GM19351 (cell line): ENCODE measurements around the gene PCDH12.

ENCODE experiments used
- ATAC-seq: cut with Tn5 transposase; IDR thresholded peaks from one replicate; pipeline ENCODE4 v1.9.1; 2021; ENCODE audit warnings: mild to moderate bottlenecking, moderate library complexity; ENCODE audit not compliant: unreplicated experiment

PCDH12 gene

GRCh38 chr5:141958113-141958512 lies at the start of gene PCDH12:
Gene PCDH12, minus strand, starts transcription at chr5:141958202. Its CDS starts 351 bp downstream, at chr5:141957851.
- no peak for ATAC-seq

- peak; percentile 29 for ATAC-seq
Observed at GRCh38 chr5:142007237-142007544, 49.2 kb upstream of the PCDH12 start.

DNA sequence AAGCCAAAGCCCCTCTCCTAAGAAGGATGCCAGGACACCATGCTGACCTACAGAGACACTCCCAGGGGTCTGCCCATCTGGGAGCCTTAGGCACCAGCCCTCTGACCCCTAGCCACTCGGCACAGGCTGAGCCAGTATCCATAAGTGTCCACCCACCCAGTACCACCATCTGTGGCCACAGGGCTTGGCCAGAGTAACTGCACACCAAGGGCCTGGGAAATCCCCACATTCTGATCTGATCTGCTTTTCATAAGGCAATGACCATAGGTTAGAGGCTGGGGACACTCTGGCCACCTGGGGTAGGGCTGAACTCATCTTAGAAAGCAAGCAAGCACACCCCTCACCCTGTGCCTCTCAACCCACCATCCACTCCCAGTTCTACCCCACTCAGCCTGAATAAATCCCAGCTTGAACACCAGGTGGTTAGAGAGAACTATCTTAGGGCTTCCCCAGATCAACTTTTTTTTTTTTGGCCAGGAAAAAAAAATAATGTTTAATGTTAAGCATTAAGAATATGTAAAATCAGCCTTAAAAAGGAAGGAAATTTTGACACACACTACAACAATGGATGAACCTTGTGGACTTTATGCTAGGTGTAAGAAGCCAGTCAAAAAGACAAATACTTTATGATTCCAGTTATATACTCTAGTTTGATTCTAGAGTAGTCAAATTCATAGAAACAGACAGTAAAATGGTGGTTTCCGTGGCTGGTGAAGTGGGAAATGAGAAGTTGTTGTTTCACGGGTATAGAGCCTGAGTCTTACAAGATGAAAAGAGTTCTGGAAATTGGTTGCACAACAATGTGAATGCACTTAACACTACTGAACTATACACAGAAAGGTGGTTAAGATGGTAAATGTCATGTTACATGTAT lies 48.6 kb upstream of the PCDH12 start:
- peak; percentile 69 for ATAC-seq

DNA sequence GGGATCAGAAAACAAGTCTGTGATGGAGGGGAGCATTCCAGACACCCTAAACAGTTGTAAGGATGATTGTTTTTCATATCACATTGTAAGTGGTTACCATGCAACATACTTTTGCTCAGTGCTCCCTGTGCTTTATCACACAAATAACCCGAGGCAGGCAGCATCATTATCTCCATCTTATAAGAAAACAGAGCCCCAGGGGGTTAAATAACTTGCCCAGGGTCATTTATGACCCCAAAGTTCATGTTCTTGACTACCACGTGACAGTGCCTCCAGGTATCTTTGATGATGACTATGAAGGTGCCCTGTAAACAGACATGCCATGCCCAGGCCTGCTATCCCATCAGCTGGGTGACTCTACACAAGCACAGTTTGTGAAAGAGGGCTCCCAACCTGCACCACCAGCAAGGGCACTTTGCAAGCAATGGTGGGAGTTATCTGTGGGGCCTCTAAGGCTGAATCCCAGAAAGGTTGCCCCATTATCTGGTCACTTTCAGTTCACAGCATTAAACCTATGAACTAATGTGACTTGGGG lies 45.3 kb upstream of the PCDH12 start:
- ATAC-seq: no peak

GRCh38 chr5:142000704-142001484 lies 42.9 kb upstream of the PCDH12 start:
- ATAC-seq: no peak

- ATAC-seq: no peak
Observed at GRCh38 chr5:142000173-142000572, 42.2 kb upstream of the PCDH12 start.

DNA sequence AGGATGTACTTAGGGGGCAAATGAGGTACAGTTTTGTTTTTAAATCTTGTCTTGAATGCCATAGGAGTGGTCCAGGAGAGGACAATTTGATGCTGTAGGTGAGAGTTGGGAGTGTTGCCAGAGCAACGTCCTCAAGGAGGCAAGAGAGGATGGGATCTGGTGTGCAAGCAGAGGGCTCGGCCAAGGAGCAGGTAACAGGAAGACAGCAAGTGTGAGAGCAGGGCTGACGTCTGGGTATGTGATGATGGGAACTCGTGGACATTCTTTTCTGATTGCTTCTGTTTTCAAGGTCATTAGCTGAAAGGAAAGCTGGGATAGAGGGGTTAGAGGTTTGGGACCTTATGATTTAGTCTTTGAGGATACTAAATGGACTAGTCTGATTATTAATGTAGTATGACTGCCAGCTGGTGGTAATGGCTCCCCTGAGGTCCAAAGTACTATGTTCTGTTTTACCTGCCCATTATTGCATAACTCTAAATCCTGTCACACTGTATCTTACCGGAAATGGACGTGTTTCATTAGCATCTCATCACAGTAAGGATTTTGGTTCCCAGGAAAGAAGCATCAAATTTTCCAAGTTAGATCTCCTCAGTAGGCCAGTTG lies 39.5 kb upstream of the PCDH12 start:
- no peak for ATAC-seq

- ATAC-seq: no peak
Observed at GRCh38 chr5:141995656-141996055, 37.7 kb upstream of the PCDH12 start.

DNA sequence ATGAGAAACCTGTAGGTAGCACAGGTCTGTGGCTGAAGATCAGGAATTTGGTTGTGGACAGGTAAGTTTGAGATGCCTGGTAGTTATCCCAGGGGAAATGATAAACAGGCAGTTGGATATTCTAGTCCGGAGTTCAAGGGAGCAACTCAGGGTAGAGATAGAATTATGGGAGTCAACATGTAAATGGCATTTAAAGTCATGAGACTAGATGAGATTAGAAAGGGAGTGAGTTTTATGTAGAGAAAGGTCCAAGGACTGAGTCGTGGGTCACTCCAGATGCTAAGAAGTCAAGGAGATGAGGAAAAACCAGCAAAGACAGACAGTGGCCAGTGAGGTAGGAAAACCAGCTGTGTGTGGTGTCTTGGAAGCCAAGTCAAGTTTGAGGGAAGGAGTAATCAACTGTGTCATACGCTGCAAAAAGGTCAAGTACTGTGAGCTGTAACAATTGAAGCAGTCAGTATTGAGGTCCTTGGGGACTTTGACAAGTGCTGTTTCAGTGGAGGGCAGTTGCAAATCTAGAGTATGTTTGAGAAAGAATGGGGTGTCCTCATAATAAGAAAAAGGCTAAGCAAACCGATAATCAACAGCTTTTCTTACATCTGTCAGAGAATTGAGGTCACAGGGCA lies 36.6 kb upstream of the PCDH12 start:
- no peak for ATAC-seq

DNA sequence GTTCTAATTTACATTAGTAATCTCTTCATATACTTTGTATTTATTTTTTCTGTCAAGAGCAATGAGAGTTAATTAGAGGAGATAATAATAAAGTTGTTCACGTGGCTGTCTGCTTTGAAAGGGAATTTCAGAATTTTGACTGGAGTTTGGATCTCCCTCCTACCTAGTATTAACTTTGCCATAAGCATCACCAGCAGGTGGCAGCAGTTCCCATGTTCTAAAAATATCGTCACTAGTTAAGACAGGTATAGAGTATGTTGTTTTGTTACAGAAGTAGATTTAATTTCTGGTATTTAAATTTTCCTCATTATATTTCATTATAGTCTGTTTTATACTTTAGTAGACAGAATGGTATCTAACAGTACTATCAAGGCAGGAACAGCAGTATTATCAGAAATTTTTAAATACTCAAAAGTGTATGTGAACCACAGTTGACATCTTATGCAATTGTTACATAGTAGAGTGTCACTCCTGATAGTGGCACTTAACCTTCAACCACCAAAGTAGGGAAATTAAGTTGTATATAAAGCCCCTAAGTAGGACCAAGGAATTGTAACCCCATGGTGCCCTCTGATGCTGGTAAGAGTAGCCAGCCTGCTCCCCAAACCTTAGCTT lies 34.5 kb upstream of the PCDH12 start:
- no peak for ATAC-seq

GRCh38 chr5:141989720-141990119 lies 31.7 kb upstream of the PCDH12 start:
- no peak for ATAC-seq

- ATAC-seq: no peak
Observed at GRCh38 chr5:141986072-141986471, 28.1 kb upstream of the PCDH12 start.

DNA sequence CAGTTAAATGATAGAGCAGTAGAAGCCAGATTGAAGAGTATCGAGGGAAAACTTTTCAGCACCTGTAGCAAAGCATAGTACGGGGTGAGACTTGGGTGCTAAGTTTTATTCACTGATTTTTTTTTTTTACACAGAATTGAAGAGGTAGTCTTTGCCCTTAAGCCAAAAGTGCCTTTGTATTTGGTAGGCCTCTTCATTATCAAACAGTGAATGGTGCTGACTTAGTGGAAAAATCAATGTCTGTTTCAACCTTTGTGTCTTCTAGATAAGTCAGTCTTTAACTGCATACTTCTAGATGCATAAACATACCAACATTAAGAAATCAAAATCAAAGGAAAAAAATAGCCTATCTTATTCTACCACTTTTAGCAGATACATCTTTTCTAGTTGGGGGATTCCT lies 24.6 kb upstream of the PCDH12 start:
- no peak for ATAC-seq

- no peak for ATAC-seq
Observed at GRCh38 chr5:141978389-141978788, 20.4 kb upstream of the PCDH12 start.

DNA sequence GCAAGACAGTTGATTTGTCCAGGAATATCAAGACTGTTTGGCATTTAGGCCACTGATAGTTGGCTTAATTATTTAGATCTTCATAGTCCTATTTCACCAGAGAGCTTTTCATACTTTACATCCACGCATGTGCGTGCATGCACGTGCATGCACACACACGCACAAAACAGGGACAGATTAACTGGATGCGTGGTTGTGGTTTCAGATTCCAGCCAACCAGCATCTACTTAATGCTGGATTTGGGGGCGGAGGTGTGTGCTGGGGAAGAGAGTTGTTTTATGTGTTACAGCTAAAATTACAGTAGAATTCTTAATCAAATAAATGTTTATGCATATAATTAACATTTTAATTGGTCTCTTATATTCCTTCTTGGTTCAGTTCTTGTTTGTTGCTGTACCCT lies 18.2 kb upstream of the PCDH12 start:
- ATAC-seq: no peak

GRCh38 chr5:141973871-141974595 lies 16.0 kb upstream of the PCDH12 start:
- no peak for ATAC-seq

GRCh38 chr5:141969783-141970771 lies 12.1 kb upstream of the PCDH12 start:
- peak; percentile 59 for ATAC-seq

GRCh38 chr5:141968914-141969608 lies 11.1 kb upstream of the PCDH12 start, which contains the start of gene RNF14:
Gene RNF14, plus strand, starts transcription at chr5:141969105. Its CDS starts 4,484 bp downstream, at chr5:141973589.
- ATAC-seq: peak; percentile 89
